ENCODE measurements around the gene SELENOO. TPM values are rescaled to one million over a fixed set of nuclear protein-coding genes. Genes with fewer than 3 reads are reported as not detected.

SELENOO gene
- total and polyA plus RNA-seq, 2 donors (not counting 1 experiment from before 2014, with no cell fraction given) = 62.1 to 74.6 TPM

DNA sequence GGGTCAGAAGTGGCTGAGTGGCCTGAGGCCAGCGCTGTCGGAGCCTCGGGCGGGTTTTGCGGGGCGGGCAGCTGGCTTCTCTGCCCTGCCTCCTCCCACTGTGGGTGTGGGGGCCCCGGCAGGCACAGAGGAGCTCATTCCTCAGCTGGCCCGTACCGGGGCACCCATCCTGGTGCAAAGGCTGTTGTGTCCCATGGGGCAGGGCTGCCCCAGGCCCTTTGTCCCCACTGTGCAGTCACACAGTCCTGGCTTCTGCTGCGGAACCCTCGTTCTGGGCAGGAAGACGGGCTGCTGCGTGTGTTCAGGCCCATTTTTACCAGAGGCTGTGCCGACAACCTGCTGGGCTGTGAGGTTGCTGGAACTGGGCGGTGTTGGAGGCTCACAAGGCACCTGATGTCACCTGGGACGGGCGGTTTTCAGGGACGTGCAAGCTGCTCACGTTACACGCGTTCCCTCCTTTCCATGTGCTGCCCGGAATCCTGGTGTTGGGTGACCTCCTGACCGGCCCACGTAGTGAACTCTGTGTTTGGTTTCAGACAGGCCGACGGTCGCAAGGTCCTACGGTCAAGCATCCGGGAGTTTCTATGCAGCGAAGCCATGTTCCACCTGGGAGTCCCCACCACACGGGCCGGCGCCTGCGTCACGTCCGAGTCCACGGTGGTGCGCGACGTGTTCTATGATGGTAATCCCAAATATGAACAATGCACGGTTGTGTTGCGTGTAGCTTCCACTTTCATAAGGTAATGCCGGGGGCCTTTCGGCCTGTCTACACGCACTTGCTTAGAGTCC lies 5.2 kb downstream of the SELENOO start:
- no peak for ATAC-seq (ENCODE audit: low read depth)
- CTCF ChIA-PET = interaction anchor here (0.7 to 5.2 kb wide), 8 partner anchors 12 to 282 kb away, joined by 3 to 75 read pairs (median 4); partner anchors contain the start of gene HDAC10
- Mint-ChIP-seq H3K27ac (peak overlapping the region; percentile 56), H3K9me3 (ENCODE audit: insufficient read depth) (no peaks in the 10 kb centered on the region), H3K4me3 (no peak overlapping the region), H3K27me3 (no peaks in the 10 kb centered on the region), H3K4me1 (peaks cover 47% of the 10 kb centered on the region)
- H2AFZ ChIP-seq (ENCODE audit: insufficient read depth, low read depth, low read length, poor library complexity, severe bottlenecking) = no peak overlapping the region
- DNase-seq = no peak
- no peak overlapping the region for H3K27ac ChIP-seq (ENCODE audit: low read length in 2 of 2)
- H3K27me3 ChIP-seq (replicated peaks in 1 of 4; ENCODE audit: control extremely low read depth in 1 of 4, control insufficient read depth in 3 of 4, insufficient read depth in 4 of 4, low read length in 3 of 4) = no peaks in the 10 kb centered on the region
- 97% methylated on average over 44 of the region's 45 CpGs for WGBS (ENCODE audit: insufficient coverage)
- H4K20me1 ChIP-seq (ENCODE audit: control insufficient read depth, insufficient read depth, low read length, poor library complexity, severe bottlenecking) = peaks cover 57% of the 10 kb centered on the region
- H3K9ac ChIP-seq (ENCODE audit: low read length) = no peak overlapping the region
- H3K4me1 ChIP-seq (ENCODE audit: control insufficient read depth in 2 of 2, insufficient read depth in 2 of 2, low read length in 2 of 2) = peaks cover 24 to 36% of the 10 kb centered on the region in 2 donors
- H3K4me3 ChIP-seq (ENCODE audit: control extremely low read depth in 1 of 5, extremely low read depth in 1 of 5, insufficient read depth in 1 of 5, low read depth in 2 of 5, low read length in 4 of 5) = no peak overlapping the region
- H3K79me2 ChIP-seq (ENCODE audit: control insufficient read depth, insufficient read depth, low read length) = peaks cover 46% of the 10 kb centered on the region
- peaks cover 8 to 35% of the 10 kb centered on the region in 2 experiments for H3K36me3 ChIP-seq (replicated peaks in 1 of 2; ENCODE audit: control extremely low read depth in 1 of 2, control insufficient read depth in 1 of 2, extremely low read depth in 1 of 2, insufficient read depth in 2 of 2, low read length in 1 of 2)
- no peaks in the 10 kb centered on the region for H3K9me3 ChIP-seq (ENCODE audit: control extremely low read depth in 1 of 3, control insufficient read depth in 2 of 3, insufficient read depth in 1 of 3, low read length in 2 of 3)
- POLR2A ChIA-PET = interaction anchor here (0.6 to 4.5 kb wide), 2 partner anchors 15 to 37 kb away, joined by 3 to 43 read pairs; no protein-coding TSS in a partner anchor
- no peak for TF ChIP-seq EZH2 (IDR thresholded peaks at IDR 0.05; ENCODE audit: borderline replicate concordance, insufficient read depth, low read depth, low read length, poor library complexity, severe bottlenecking)
- TF ChIP-seq, protein P1, sequence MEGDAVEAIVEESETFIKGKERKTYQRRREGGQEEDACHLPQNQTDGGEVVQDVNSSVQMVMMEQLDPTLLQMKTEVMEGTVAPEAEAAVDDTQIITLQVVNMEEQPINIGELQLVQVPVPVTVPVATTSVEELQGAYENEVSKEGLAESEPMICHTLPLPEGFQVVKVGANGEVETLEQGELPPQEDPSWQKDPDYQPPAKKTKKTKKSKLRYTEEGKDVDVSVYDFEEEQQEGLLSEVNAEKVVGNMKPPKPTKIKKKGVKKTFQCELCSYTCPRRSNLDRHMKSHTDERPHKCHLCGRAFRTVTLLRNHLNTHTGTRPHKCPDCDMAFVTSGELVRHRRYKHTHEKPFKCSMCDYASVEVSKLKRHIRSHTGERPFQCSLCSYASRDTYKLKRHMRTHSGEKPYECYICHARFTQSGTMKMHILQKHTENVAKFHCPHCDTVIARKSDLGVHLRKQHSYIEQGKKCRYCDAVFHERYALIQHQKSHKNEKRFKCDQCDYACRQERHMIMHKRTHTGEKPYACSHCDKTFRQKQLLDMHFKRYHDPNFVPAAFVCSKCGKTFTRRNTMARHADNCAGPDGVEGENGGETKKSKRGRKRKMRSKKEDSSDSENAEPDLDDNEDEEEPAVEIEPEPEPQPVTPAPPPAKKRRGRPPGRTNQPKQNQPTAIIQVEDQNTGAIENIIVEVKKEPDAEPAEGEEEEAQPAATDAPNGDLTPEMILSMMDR (IDR thresholded peaks at IDR 0.05) = no peak
- no peak overlapping the region for H3K4me2 ChIP-seq (replicated peaks; ENCODE audit: low read depth, low read length, poor library complexity, severe bottlenecking)
- intact Hi-C loops (cut with micrococcal nuclease) = loop anchor here (5.0 to 10.0 kb wide), 2 partner anchors 279 to 441 kb away; no protein-coding TSS in a partner anchor

DNA sequence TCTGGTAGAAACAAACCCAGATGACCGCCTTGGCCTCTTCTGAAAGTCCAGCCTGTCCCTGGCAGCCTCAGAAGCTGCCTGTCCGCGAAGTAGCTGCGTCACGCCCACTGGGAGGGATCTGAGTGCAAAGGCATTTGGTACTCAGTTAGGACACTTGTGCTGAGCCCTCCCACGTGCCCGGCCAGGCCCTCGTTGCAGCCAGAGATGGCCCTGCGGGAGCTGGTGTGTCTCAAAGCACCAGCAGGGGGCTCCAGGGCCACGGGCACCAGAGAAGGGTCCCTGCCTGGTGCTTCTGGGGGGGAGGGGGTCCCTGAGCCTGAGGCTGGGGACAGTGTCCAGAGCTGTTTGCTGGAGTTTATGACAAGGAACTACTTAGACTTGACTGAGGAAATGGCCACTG lies 5.8 kb downstream of the SELENOO start:
- Histone ChIP-seq H3K9ac (ENCODE audit: low read length) (no peak overlapping the region), H3K36me3 (replicated peaks in 1 of 2; ENCODE audit: control extremely low read depth in 1 of 2, control insufficient read depth in 1 of 2, extremely low read depth in 1 of 2, insufficient read depth in 2 of 2, low read length in 1 of 2) (peaks cover 8 to 40% of the 10 kb centered on the region in 2 experiments), H3K79me2 (ENCODE audit: control insufficient read depth, insufficient read depth, low read length) (peaks cover 49% of the 10 kb centered on the region), H3K4me1 (ENCODE audit: control insufficient read depth in 2 of 2, insufficient read depth in 2 of 2, low read length in 2 of 2) (peaks cover 23 to 35% of the 10 kb centered on the region in 2 donors), H3K4me3 (ENCODE audit: control extremely low read depth in 1 of 5, extremely low read depth in 1 of 5, insufficient read depth in 1 of 5, low read depth in 2 of 5, low read length in 4 of 5) (no peak overlapping the region), H3K27ac (ENCODE audit: low read length in 2 of 2) (no peak overlapping the region), H3K9me3 (ENCODE audit: control extremely low read depth in 1 of 3, control insufficient read depth in 2 of 3, insufficient read depth in 1 of 3, low read length in 2 of 3) (no peaks in the 10 kb centered on the region), H3K4me2 (replicated peaks; ENCODE audit: low read depth, low read length, poor library complexity, severe bottlenecking) (no peak overlapping the region), H2AFZ (ENCODE audit: insufficient read depth, low read depth, low read length, poor library complexity, severe bottlenecking) (no peak overlapping the region), H4K20me1 (ENCODE audit: control insufficient read depth, insufficient read depth, low read length, poor library complexity, severe bottlenecking) (peaks cover 60% of the 10 kb centered on the region), H3K27me3 (replicated peaks in 1 of 4; ENCODE audit: control extremely low read depth in 1 of 4, control insufficient read depth in 3 of 4, insufficient read depth in 4 of 4, low read length in 3 of 4) (no peaks in the 10 kb centered on the region)
- no peaks in the 10 kb centered on the region for H3K9me3 Mint-ChIP-seq (ENCODE audit: insufficient read depth)
- H3K4me3 Mint-ChIP-seq = peak overlapping the region; percentile 10
- ATAC-seq (ENCODE audit: low read depth) = no peak
- peak overlapping the region; percentile 56 for H3K27ac Mint-ChIP-seq
- POLR2A ChIA-PET = interaction anchor here (0.6 to 4.5 kb wide), 2 partner anchors 16 to 37 kb away, joined by 3 to 43 read pairs; no protein-coding TSS in a partner anchor
- CTCF ChIA-PET = interaction anchor here (0.7 to 5.2 kb wide), 7 partner anchors 12 to 283 kb away, joined by 3 to 75 read pairs (median 5); partner anchors contain the start of gene HDAC10
- peak; percentile 36 for DNase-seq
- H3K4me1 Mint-ChIP-seq = peaks cover 47% of the 10 kb centered on the region
- H3K27me3 Mint-ChIP-seq = no peaks in the 10 kb centered on the region
- intact Hi-C loops (cut with micrococcal nuclease) = loop anchor here (5.0 to 10.0 kb wide), 2 partner anchors 279 to 442 kb away; no protein-coding TSS in a partner anchor
- WGBS (ENCODE audit: insufficient coverage) = 81% methylated on average over 10 of the region's 10 CpGs
- TF ChIP-seq, protein P1 (IDR thresholded peaks at IDR 0.05) = peak; percentile 42
- no peak for TF ChIP-seq EZH2 (IDR thresholded peaks at IDR 0.05; ENCODE audit: borderline replicate concordance, insufficient read depth, low read depth, low read length, poor library complexity, severe bottlenecking)
